ENCODE data around the gene RELN. TPM values are rescaled to one million over a fixed set of nuclear protein-coding genes. Genes with fewer than 3 reads are reported as not detected.

The RELN gene
- total and polyA plus RNA-seq, 4 experiments from 2014 or later = not detected

DNA sequence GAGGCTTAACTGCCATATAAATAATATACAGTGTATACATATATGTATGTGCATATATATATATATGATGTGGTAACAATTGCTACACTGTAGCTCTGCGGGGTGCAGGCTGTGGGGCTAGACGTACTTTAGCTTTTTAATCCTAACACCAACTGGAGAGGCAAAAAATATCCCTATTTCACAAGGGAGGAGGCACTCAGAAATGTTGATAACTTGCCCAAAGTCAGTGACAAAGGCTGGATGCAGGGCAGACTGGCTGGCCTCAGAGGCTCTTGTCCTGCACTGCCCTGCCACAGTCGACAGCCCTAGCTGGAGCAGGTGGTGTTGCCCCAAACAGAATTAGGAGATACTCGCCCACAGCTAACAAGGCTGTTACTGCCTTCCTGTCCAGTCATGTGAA is 1.5 kb upstream of the RELN start:
- no peaks in the 10 kb centered on the region for H3K36me3 Mint-ChIP-seq
- peaks cover 3 to 15% (median 9%) of the 10 kb centered on the region in 4 donors for H3K4me1 Mint-ChIP-seq
- Histone ChIP-seq H3K27ac (ENCODE audit: low read depth, low read length) (no peak overlapping the region), H3K4me3 (ENCODE audit: low read length in 2 of 2) (no peak overlapping the region), H3K27me3 (ENCODE audit: insufficient read depth, low read length) (no peaks in the 10 kb centered on the region), H3K4me1 (ENCODE audit: insufficient read depth, low read length) (no peaks in the 10 kb centered on the region), H3K9me3 (ENCODE audit: control insufficient read depth in 1 of 2, low read length in 2 of 2) (no peaks in the 10 kb centered on the region), H3K36me3 (ENCODE audit: insufficient read depth, low read length) (no peaks in the 10 kb centered on the region)
- H3K4me3 Mint-ChIP-seq = peak overlapping the region in 2 of 8 donors; percentile 25 to 39
- no peak overlapping the region for H3K27ac Mint-ChIP-seq
- intact Hi-C loops (cut with micrococcal nuclease) = no loop called here
- ChIA-PET POLR2A (ENCODE audit: partially characterized antibody) (no interaction called here), CTCF (ENCODE audit: partially characterized antibody) (interaction anchor here (1.1 kb wide), 1 partner anchor 21 kb away, joined by 3 read pairs; no protein-coding TSS in a partner anchor)
- peaks cover 0 to 2% (median 0%) of the 10 kb centered on the region in 8 donors for H3K9me3 Mint-ChIP-seq
- H3K27me3 Mint-ChIP-seq = peaks cover 20 to 28% of the 10 kb centered on the region in 2 donors
- DNase-seq = no peak

DNA sequence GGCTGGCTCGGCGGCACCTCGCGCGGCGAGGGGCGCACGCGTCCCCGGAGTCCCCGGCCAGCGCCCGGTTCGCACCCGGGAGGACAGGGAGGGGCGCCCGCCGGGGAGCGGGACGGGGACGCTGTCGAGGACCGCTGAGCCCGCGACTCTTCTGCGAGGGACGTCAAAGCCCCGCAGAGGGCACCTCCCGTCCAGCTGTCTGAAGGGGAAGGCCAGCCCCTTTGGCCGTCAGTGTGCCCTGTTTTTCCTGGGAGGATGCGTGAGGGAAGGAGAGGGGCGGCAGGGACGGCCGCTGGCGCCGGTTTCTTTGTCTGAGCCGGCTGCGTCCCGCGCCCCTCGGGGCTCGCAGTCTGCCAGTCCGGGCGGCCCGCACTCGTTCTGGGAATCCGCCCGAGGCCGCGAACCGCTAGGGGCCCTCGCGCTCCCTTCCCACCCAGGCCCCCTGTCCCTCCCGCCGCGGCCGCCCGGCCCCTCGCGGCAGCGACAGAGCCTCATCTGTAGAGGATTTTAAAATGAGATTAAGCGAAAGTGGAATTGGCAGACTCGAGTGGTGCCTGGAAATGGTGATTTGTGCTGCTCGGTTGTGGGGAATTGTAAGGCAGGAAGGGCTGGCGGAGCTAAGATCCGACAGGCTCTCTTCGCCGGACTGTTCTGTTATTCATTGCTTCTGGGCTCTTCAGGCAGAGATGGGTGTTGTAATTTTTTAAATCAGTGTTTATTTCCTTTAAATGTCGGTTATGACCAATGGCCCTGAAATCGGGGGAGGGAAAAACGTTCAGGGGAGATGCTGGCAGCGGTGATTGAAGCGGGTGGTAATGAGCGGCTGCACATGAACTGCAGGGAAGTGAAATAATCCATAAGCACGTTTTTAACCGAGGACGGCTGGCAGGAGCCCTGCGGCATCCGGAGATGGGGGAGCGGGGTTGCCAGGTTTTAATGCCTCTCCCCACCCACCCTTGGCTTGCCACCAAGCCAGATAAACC is 618 bp upstream of the RELN start:
- H3K9me3 ChIP-seq (ENCODE audit: control insufficient read depth in 1 of 2, low read length in 2 of 2) = no peaks in the 10 kb centered on the region
- intact Hi-C loops (cut with micrococcal nuclease) = no loop called here
- ChIA-PET POLR2A (ENCODE audit: partially characterized antibody) (no interaction called here), CTCF (ENCODE audit: partially characterized antibody) (interaction anchor here (1.1 kb wide), 1 partner anchor 22 kb away, joined by 3 read pairs; no protein-coding TSS in a partner anchor)
- Mint-ChIP-seq H3K4me3 (peak overlapping the region; percentile 47 to 80 (median 66)), H3K27ac (no peak overlapping the region), H3K4me1 (peaks cover 3 to 15% (median 9%) of the 10 kb centered on the region in 4 donors), H3K27me3 (peaks cover 20 to 28% of the 10 kb centered on the region in 2 donors), H3K9me3 (peaks cover 0 to 2% (median 0%) of the 10 kb centered on the region in 8 donors), H3K36me3 (no peaks in the 10 kb centered on the region)
- H3K4me1 ChIP-seq (ENCODE audit: insufficient read depth, low read length) = no peaks in the 10 kb centered on the region
- DNase-seq = no peak
- no peak overlapping the region for H3K27ac ChIP-seq (ENCODE audit: low read depth, low read length)
- H3K36me3 ChIP-seq (ENCODE audit: insufficient read depth, low read length) = no peaks in the 10 kb centered on the region
- no peak overlapping the region for H3K4me3 ChIP-seq (ENCODE audit: low read length in 2 of 2)
- no peaks in the 10 kb centered on the region for H3K27me3 ChIP-seq (ENCODE audit: insufficient read depth, low read length)

DNA sequence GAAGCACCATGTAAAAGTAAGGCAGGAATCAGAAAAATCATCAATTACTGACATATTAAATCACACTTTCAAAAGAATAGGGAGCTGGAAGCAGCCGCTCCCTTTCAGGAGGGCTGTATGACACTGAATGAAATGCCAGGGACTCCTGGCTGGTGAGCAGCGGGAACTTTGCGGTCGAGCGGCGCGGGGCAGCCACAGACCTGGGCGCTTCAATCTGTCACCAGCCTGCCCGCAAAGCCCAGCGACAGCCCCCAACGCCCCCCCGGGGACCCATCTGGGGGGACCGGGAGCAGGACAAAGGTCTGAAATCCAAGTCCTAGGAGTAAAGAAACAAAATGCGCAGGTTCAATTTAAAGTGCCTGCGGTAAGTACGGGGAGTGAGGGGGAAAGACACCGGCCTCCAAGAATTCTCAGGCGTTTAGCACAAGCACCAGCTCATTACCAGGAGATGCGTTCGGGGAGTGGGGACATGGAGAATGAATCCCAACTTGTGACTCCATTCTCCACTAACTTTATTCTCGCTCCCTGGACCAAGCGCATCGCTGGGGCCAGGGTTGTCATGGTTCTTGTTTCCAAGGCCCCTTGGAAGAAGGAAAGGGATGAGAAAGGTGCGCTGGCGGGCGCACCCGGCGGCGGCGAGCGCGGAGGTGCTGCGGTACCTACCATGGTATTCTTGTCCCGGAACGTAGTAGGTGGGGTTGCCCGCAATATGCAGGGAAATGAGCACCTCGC is 824 bp downstream of the RELN start:
- POLR2A ChIA-PET (ENCODE audit: partially characterized antibody) = no interaction called here
- Mint-ChIP-seq H3K4me3 (peak overlapping the region in 7 of 8 donors; percentile 10 to 67 (median 48)), H3K27ac (no peak overlapping the region), H3K9me3 (peaks cover 0 to 2% (median 0%) of the 10 kb centered on the region in 8 donors), H3K36me3 (no peaks in the 10 kb centered on the region), H3K4me1 (peaks cover 3 to 15% (median 9%) of the 10 kb centered on the region in 4 donors), H3K27me3 (peaks cover 20 to 28% of the 10 kb centered on the region in 2 donors)
- no peak overlapping the region for H3K27ac ChIP-seq (ENCODE audit: low read depth, low read length)
- CTCF ChIA-PET (ENCODE audit: partially characterized antibody) = no interaction called here
- no peaks in the 10 kb centered on the region for H3K9me3 ChIP-seq (ENCODE audit: control insufficient read depth in 1 of 2, low read length in 2 of 2)
- no peaks in the 10 kb centered on the region for H3K27me3 ChIP-seq (ENCODE audit: insufficient read depth, low read length)
- H3K4me1 ChIP-seq (ENCODE audit: insufficient read depth, low read length) = no peaks in the 10 kb centered on the region
- no peak overlapping the region for H3K4me3 ChIP-seq (ENCODE audit: low read length in 2 of 2)
- no peaks in the 10 kb centered on the region for H3K36me3 ChIP-seq (ENCODE audit: insufficient read depth, low read length)
- no peak for DNase-seq
- intact Hi-C loops (cut with micrococcal nuclease) = no loop called here

DNA sequence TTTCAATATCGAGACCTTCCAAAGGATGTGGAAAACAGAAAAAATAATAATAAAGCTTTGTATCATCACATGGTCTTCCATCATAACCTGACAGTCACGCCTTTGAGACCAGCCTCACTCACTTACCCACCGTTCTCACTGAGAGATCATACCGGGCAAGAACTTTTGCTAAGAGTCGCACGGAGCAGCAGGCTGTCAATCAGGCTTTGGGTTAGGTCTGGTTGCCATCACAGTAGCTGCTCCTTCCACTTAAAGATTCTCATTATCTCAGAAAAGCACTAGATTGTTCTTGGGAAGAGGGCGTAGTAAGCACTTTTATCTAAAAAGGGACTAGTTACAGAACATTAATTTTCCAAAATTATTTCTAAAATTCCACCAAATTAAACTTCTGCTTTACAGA is 2.0 kb downstream of the RELN start:
- Mint-ChIP-seq H3K36me3 (no peaks in the 10 kb centered on the region), H3K27ac (no peak overlapping the region), H3K9me3 (peaks cover 0 to 2% (median 0%) of the 10 kb centered on the region in 8 donors), H3K4me1 (peaks cover 3 to 15% (median 9%) of the 10 kb centered on the region in 4 donors), H3K27me3 (peaks cover 16 to 25% of the 10 kb centered on the region in 2 donors), H3K4me3 (no peak overlapping the region)
- H3K27ac ChIP-seq (ENCODE audit: low read depth, low read length) = no peak overlapping the region
- no peaks in the 10 kb centered on the region for H3K27me3 ChIP-seq (ENCODE audit: insufficient read depth, low read length)
- no peak for DNase-seq
- ChIA-PET CTCF (ENCODE audit: partially characterized antibody) (no interaction called here), POLR2A (ENCODE audit: partially characterized antibody) (no interaction called here)
- H3K4me3 ChIP-seq (ENCODE audit: low read length in 2 of 2) = no peak overlapping the region
- no peaks in the 10 kb centered on the region for H3K36me3 ChIP-seq (ENCODE audit: insufficient read depth, low read length)
- no peaks in the 10 kb centered on the region for H3K4me1 ChIP-seq (ENCODE audit: insufficient read depth, low read length)
- no peaks in the 10 kb centered on the region for H3K9me3 ChIP-seq (ENCODE audit: control insufficient read depth in 1 of 2, low read length in 2 of 2)
- intact Hi-C loops (cut with micrococcal nuclease) = no loop called here

DNA sequence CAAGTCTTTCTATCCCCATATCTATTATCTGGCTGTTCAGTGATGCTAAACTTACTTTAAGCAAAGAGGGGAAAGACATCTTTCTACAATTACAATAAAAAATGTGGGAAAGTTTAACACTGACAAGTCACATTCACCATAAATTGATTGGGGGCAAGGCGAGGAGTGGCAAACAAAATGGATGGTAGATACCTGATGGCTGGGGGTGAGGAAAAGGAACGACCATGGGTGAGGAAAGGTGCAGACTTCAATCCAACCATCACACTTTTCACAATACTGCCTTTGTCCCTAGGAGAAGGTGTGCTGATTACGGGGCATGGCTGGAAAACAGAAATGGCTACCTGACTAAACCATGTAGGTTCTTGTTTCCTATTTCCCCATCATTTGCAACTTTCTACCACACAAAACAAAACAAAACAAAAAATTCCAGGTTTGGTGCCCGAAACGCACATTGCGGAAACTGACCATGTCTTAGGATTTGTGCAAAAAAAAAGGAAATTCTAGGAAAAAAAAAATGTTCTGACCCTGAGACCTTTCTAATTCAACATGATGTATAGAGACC is 3.8 kb downstream of the RELN start:
- H3K9me3 Mint-ChIP-seq = peaks cover 0 to 2% (median 0%) of the 10 kb centered on the region in 8 donors
- DNase-seq = no peak
- H3K4me1 Mint-ChIP-seq = peaks cover 3 to 14% (median 8%) of the 10 kb centered on the region in 4 donors
- no peaks in the 10 kb centered on the region for H3K36me3 Mint-ChIP-seq
- H3K4me3 Mint-ChIP-seq = no peak overlapping the region
- POLR2A ChIA-PET (ENCODE audit: partially characterized antibody) = interaction anchor here (0.6 kb wide), 1 partner anchor 38 kb away, joined by 3 read pairs; no protein-coding TSS in a partner anchor
- Histone ChIP-seq H3K9me3 (ENCODE audit: control insufficient read depth in 1 of 2, low read length in 2 of 2) (no peaks in the 10 kb centered on the region), H3K4me3 (ENCODE audit: low read length in 2 of 2) (no peak overlapping the region), H3K36me3 (ENCODE audit: insufficient read depth, low read length) (no peaks in the 10 kb centered on the region), H3K27ac (ENCODE audit: low read depth, low read length) (no peak overlapping the region), H3K4me1 (ENCODE audit: insufficient read depth, low read length) (no peaks in the 10 kb centered on the region), H3K27me3 (ENCODE audit: insufficient read depth, low read length) (no peaks in the 10 kb centered on the region)
- no peak overlapping the region for H3K27ac Mint-ChIP-seq
- H3K27me3 Mint-ChIP-seq = peaks cover 13 to 19% of the 10 kb centered on the region in 2 donors
- CTCF ChIA-PET (ENCODE audit: partially characterized antibody) = no interaction called here
- intact Hi-C loops (cut with micrococcal nuclease) = no loop called here

DNA sequence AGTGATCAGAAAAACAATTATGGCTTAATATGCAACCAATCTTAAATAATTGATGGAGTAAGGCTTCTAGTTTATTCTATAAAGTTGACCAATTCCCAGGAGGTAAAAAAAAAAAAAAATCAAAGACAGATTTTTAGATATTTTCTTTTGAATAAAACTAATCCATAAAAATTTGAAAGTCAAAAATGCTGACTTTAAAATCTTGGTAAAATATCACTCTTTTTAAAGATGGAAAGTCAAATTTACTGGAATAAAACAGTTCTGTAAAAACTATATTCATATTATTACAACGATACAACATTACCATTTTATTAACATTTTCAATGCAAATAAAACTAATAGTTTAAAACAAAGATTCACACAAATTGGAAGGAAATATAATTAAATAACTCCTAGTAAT is 5.4 kb downstream of the RELN start:
- H3K4me1 Mint-ChIP-seq = peaks cover 0 to 8% (median 4%) of the 10 kb centered on the region in 4 donors
- H3K27ac ChIP-seq (ENCODE audit: low read depth, low read length) = no peak overlapping the region
- POLR2A ChIA-PET (ENCODE audit: partially characterized antibody) = no interaction called here
- no peak overlapping the region for H3K27ac Mint-ChIP-seq
- no peaks in the 10 kb centered on the region for H3K9me3 ChIP-seq (ENCODE audit: control insufficient read depth in 1 of 2, low read length in 2 of 2)
- no peak for DNase-seq
- H3K27me3 Mint-ChIP-seq = peaks cover 8 to 14% of the 10 kb centered on the region in 2 donors
- no peaks in the 10 kb centered on the region for H3K36me3 ChIP-seq (ENCODE audit: insufficient read depth, low read length)
- no peaks in the 10 kb centered on the region for H3K4me1 ChIP-seq (ENCODE audit: insufficient read depth, low read length)
- intact Hi-C loops (cut with micrococcal nuclease) = no loop called here
- H3K4me3 Mint-ChIP-seq = no peak overlapping the region
- H3K36me3 Mint-ChIP-seq = no peaks in the 10 kb centered on the region
- H3K9me3 Mint-ChIP-seq = no peaks in the 10 kb centered on the region
- no peaks in the 10 kb centered on the region for H3K27me3 ChIP-seq (ENCODE audit: insufficient read depth, low read length)
- CTCF ChIA-PET (ENCODE audit: partially characterized antibody) = no interaction called here
- no peak overlapping the region for H3K4me3 ChIP-seq (ENCODE audit: low read length in 2 of 2)

All from CD4-positive, alpha-beta memory T cell (primary cell).